Measurements from ENCODE around the gene TPCN2.

TPCN2 gene

DNA sequence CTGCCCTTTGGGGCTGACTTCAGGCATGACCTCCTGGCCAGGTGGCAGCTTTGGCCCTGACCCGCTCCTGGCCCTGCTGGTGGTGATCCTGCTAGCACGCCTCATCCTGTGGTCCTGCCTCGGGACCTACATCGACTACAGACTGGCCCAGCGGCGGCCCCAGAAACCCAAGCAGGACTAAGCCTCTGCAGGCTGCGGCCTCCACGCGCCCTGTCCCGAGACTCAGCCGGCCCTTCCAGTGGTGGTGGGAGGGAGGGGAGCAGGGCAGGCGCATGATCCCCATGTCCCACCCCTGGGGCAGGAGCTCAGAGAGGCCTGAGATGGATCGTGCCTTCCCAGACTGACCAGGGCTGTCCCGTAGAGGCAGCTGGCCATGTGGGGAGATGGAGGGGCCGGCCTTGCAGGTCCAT is 109.1 kb downstream of the TPCN2 start:
- H3K36me3 ChIP-seq (replicated peaks), result no peaks in the 10 kb centered on the region
- H3K27ac ChIP-seq, result no peak overlapping the region
- in situ Hi-C loops (cut with HindIII; ENCODE audit: low pct_ligation_motif_present, low sequenced_read_pairs), result no loop called here
- no peak overlapping the region for H3K4me3 ChIP-seq (ENCODE audit: low read depth, low read length)
- H3K27me3 ChIP-seq (replicated peaks), result no peaks in the 10 kb centered on the region
- DNase-seq, result no peak
- TF ChIP-seq, protein P1, sequence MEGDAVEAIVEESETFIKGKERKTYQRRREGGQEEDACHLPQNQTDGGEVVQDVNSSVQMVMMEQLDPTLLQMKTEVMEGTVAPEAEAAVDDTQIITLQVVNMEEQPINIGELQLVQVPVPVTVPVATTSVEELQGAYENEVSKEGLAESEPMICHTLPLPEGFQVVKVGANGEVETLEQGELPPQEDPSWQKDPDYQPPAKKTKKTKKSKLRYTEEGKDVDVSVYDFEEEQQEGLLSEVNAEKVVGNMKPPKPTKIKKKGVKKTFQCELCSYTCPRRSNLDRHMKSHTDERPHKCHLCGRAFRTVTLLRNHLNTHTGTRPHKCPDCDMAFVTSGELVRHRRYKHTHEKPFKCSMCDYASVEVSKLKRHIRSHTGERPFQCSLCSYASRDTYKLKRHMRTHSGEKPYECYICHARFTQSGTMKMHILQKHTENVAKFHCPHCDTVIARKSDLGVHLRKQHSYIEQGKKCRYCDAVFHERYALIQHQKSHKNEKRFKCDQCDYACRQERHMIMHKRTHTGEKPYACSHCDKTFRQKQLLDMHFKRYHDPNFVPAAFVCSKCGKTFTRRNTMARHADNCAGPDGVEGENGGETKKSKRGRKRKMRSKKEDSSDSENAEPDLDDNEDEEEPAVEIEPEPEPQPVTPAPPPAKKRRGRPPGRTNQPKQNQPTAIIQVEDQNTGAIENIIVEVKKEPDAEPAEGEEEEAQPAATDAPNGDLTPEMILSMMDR (IDR thresholded peaks at IDR 0.05; ENCODE audit: low read depth, low read length, missing control alignments), result no peak

DNA sequence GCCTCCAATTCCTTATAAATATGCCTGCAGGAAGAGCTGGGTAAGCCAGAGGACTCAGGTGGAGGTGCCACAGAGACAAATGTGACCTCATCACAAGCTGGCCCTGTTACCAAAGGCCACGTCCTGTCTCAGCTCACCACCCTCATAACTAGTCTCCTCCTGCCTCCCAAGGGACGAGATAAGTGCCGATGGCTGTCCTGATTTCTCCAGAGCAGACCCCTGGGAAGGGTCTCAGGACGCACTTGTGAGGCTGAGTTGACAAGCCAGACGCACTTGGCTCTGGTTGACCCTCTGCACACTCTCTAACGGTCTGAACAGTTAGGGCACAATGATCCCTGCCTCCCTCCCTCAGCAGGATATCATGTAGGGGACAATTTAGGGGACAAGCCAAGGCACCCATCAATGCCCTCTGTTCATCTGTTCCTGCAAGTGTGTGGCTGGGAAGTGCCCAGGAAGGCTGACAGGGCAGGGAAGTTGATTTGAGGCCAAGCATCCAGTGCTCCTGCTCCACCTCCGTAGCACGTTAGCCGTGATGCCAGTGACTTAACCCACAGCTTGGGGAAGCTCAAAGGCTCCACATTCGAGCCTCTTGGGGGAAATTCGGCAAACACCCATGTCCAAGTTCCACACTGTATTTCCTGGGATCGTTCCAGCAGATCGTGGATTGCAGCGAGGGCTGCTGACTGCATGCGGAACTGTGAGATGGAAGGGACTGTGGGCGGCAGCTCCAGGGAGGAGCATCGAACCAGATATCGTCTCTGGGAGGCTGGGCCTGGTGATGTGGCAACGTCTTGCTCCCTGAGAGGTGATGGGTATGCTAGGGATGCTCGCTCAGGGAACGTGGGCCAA is 109.8 kb downstream of the TPCN2 start:
- H3K4me3 ChIP-seq (ENCODE audit: low read depth, low read length), result no peak overlapping the region
- DNase-seq, result no peak
- H3K36me3 ChIP-seq (replicated peaks), result no peaks in the 10 kb centered on the region
- in situ Hi-C loops (cut with HindIII; ENCODE audit: low pct_ligation_motif_present, low sequenced_read_pairs), result no loop called here
- H3K27me3 ChIP-seq (replicated peaks), result no peaks in the 10 kb centered on the region
- H3K27ac ChIP-seq, result no peak overlapping the region
- TF ChIP-seq, protein P1 (IDR thresholded peaks at IDR 0.05; ENCODE audit: low read depth, low read length, missing control alignments), result no peak

DNA sequence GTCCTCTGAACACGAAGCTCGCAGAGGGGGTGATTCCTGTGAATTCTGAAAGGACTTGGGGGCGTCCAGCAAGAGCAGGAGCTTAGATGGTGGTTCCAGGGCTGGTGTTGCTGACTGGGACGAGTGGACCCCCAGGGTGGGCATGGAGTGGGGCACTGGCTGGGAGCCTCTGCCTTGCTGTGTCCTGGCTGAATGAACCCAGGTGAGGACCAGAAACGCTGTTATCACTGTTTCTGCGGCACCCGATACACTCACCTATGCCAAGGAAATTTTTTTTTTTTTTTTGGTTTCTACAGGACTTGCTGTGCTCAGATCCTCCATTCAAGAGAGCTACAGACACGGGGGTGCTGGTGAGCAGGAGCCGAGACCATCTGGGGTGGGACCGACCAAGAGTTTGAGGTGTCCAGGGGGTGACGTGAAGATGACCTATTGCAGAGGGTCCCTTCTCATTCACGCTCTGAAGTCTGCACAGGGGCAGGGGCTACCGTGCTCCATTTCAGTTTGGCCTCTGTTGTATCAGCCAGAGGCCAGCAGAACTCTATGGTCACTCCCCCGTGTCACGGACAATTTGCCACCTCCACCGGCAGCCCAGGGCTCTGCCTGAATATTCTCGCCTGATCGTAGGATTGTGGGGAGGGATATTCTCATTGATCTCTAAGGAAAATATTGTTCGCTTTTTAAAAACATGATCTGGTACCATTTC is 110.6 kb downstream of the TPCN2 start:
- DNase-seq, result no peak
- TF ChIP-seq, protein P1 (IDR thresholded peaks at IDR 0.05; ENCODE audit: low read depth, low read length, missing control alignments), result no peak
- no peaks in the 10 kb centered on the region for H3K36me3 ChIP-seq (replicated peaks)
- H3K27me3 ChIP-seq (replicated peaks), result no peaks in the 10 kb centered on the region
- in situ Hi-C loops (cut with HindIII; ENCODE audit: low pct_ligation_motif_present, low sequenced_read_pairs), result no loop called here
- H3K27ac ChIP-seq, result no peak overlapping the region
- no peak overlapping the region for H3K4me3 ChIP-seq (ENCODE audit: low read depth, low read length)

DNA sequence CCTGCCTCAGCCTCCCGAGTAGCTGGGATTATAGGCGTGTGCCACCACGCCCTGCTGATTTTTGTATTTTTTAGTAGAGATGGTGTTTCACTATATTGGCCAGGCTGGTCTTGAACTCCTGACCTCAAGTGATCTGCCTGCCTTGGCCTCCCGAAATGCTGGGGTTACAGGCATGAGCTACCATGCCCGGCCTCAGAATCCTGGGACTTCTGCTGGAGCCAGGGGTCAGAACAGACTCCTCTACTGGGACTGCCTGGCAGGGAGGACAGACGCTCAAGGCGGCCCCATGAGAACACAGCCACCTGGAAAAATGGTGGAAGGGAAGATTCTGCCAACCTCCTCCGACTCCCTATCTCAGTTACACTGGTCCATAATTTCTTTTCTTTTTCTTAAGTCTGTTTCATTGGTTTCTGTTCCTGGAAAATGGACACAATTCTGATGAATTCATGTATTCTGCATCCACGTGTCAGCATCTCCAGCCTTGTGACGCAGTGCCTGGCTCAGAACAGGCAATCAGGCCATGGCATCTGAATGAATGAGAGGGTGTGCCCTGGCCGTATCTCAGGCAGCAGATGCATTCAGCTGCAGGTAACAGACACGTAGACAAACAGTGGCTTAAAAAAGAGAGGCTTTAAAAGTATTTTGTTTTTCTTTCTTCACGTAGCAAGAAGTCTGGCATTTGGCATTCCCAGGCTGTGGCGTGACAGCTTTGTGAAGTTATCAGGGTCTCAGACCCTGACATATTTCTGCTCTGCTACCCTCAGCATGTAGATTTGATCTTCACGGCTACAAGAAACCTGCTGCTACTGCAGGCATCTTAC is 111.8 kb downstream of the TPCN2 start:
- DNase-seq, result no peak
- in situ Hi-C loops (cut with HindIII; ENCODE audit: low pct_ligation_motif_present, low sequenced_read_pairs), result no loop called here
- Histone ChIP-seq H3K27me3 (replicated peaks) (no peaks in the 10 kb centered on the region), H3K4me3 (ENCODE audit: low read depth, low read length) (no peak overlapping the region), H3K36me3 (replicated peaks) (no peaks in the 10 kb centered on the region), H3K27ac (no peak overlapping the region)
- TF ChIP-seq, protein P1 (IDR thresholded peaks at IDR 0.05; ENCODE audit: low read depth, low read length, missing control alignments), result no peak

DNA sequence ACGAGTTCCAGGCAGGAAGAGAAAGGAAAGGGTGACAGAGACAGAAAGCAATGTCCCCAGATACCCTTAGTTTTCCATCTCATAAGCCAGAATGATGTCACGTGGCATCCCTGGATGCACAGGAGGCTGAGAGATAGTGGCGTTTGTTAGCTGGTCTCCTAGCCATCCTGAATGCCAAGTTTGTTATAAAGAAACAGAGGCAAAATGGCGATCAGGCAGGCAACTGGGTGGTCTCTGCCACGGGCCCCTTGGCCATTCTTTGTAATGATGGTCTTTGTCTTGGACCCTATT is 112.3 kb downstream of the TPCN2 start:
- TF ChIP-seq, protein P1 (IDR thresholded peaks at IDR 0.05; ENCODE audit: low read depth, low read length, missing control alignments), result no peak
- H3K36me3 ChIP-seq (replicated peaks), result no peaks in the 10 kb centered on the region
- in situ Hi-C loops (cut with HindIII; ENCODE audit: low pct_ligation_motif_present, low sequenced_read_pairs), result no loop called here
- H3K27me3 ChIP-seq (replicated peaks), result no peaks in the 10 kb centered on the region
- no peak overlapping the region for H3K27ac ChIP-seq
- DNase-seq, result no peak
- no peak overlapping the region for H3K4me3 ChIP-seq (ENCODE audit: low read depth, low read length)
